ENCODE measurements around the gene CNTFR.

CNTFR gene

DNA sequence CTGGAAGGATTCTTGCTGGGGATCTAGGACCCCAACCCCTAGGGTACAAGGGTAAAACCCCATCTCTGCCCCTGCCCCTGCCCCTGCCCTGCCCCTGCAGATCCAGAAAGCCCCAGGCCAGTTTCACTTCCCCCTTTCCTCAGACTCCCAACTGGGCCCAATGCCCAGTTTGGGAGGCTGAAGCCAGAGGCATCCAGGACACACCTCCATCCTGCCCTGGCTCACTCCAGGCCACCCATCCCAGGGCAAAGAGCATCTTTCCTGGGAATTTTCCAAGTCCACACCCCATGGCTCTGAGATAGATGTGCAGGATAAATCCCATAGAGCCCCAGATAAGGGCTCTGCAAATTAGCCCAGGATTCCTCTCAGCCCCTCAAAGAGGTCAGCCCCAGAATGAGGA is 17.4 kb downstream of the CNTFR start:
- DNase-seq (ENCODE audit: low spot score), result no peak

- DNase-seq (ENCODE audit: low spot score), result no peak
These were observed 18.1 kb downstream of the CNTFR start for GRCh38 chr9:34571481-34571810.

DNA sequence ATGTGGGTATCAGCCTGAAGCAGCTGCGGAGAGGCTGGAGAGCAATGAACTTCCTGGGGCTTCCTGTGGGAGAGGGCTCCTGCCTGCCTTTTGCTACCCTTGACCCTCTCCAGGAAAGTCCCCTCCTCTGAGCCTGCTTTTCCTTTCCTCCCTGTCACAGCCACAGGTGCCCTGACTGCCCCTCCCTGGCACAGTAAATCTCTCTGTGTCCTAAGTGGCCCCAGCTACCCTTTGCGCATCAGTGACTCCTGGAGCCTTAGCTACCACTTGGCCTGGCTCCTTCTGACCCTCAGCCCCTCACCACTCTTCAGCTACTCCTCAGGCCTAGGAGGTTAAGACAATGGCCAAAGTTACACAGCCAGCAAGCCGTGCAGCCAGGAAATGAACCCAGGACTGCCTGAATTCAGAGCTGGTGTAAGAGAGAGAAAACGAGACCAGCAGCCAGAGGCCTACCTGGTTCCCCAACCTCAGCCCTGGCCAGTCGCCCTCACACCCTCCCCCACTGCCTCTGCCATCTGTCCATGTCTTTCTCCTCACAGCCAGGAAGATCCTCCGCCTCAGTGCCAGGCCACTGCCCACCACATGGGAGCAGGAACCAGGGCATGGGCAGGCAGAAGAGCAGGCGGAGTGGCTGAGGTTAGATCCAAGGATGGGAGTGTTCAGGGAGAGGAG is 18.6 kb downstream of the CNTFR start:
- DNase-seq (ENCODE audit: low spot score), result no peak

DNA sequence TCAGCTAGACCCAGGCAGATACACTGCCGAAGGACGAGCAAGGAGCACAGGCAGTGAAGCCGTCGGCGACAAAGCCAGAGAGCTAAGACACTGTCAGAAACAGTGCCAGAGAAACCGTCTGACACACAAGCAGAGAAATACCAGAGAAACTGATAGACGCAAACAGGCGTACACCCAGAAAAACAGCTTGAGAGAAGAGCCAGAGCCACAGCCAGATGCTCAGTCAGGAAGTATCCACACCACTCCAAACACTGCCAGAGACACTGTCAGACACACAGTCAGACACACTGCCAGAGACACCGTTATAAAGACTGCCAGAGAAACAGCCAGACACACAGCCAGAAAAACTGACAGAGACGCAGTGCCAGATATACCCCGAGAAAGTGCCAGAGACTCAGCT is 19.1 kb downstream of the CNTFR start:
- DNase-seq (ENCODE audit: low spot score), result no peak

DNA sequence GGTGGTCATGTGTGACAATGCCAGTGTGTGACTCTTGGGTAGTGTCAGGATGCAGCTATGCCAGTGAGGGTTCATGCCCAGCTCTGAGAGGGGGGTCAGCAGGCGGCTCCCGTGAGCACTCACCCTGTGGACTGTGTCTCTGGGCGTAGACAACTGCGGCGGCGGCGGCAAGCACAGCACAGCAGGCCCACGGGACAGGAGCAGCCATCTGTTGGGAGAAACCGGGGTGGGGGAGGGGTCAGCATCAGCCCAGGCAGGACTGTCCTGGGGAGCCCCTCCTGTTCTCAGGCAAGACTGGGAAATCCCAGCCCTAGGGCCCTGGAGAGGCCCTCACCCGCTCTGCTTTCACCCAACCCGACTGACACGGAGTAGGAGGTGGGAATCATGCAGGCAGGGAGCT is 20.8 kb downstream of the CNTFR start:
- DNase-seq (ENCODE audit: low spot score), result no peak

- no peak for DNase-seq (ENCODE audit: low spot score)
These were observed 21.4 kb downstream of the CNTFR start for GRCh38 chr9:34568133-34568532.

GRCh38 chr9:34566972-34567371 is 22.6 kb downstream of the CNTFR start:
- no peak for DNase-seq (ENCODE audit: low spot score)

DNA sequence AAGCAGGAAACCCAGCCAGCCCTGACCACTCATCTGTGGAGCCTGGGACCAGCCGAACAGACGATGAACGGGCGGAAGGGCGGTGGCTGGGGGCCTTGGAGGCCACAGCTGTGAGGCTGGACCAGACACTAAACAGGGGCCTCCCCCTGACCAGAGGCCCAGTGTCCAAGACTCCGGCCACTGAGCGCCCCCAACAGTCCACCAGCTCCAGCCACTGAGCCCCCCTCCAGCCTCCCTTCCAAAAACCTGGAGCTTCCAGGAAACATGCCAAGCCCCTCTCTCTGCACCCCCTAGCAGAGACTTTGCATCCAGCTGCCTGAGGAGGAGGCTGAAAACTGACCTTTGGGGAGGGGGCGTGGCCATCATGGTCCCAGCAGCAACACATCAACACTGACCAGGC is 23.2 kb downstream of the CNTFR start:
- DNase-seq (ENCODE audit: low spot score), result no peak

DNA sequence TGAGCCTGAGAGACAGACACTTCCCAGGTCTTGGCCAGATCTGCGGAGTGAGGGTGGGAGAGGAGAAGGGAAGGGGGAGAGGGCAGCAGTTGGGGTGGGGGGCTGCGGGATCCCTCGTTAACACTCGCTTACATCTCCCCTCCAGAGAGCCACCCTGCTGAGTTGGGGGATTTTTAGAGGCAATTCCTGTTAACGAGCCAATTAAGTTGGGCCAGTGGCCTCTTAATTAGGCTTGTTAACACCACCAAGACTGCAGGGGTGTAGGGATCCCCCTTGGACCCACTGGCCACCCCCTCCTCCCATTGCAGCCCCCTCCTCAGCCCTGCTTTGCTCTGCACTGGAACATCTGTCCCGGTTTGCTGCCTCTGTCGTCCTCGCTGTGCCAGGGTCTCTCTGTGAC is 23.7 kb downstream of the CNTFR start:
- no peak for DNase-seq (ENCODE audit: low spot score)

DNA sequence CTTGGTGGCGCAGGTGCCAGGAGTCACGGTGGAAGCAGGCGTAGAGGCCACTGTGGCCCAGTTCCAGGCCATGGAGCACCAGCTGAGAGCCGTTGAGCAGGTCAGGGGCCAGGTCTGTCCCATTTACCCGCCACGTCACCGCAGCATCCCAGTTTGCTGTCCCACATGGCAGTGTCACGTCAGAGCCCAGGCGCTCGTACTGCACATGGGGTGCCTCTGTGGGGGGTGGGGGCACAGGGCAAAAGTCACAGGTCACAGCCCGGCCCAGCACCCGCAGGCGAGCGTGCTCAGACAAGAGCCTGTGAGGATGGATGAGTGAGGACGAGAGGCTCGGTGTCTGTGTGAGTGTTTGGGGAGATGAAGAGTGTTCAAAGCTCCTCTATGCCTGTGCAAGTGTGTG is 24.9 kb downstream of the CNTFR start:
- DNase-seq (ENCODE audit: low spot score), result no peak

GRCh38 chr9:34563262-34563661 is 26.3 kb downstream of the CNTFR start:
- DNase-seq (ENCODE audit: low spot score), result no peak

GRCh38 chr9:34562135-34562745 is 27.3 kb downstream of the CNTFR start:
- DNase-seq (ENCODE audit: low spot score), result peak; percentile 6

DNA sequence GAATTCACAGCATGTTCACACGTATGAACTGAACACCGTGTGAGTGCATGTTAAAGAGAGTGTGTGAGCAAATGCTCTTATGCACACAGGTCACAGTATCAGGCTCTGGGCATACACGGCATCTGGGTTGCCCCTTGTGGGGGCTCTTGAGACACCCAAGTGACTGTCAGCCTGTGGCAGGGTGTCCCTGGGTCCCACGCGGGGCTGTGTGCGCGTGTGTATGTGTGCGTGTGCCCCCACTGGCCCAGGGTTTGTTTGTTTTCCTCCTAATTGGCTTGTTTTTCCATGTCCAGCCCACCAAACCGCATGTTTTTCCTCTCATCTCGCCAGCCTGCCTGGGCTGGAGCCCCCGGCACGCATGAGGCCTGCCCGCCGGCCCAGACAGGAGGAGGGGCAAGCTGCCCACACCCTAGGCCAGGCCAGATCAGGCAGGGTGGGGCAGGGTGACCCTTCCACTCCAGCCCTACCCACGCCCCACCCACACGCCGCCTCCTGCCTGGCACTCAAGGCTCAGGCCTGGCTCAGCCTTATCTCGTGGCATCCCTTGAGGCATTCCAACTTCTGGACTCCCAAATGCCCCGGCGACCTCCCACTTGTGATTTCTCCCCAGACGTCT is 28.8 kb downstream of the CNTFR start:
- DNase-seq (ENCODE audit: low spot score), result no peak

GRCh38 chr9:34559624-34560455 is 29.7 kb downstream of the CNTFR start:
- DNase-seq (ENCODE audit: low spot score), result no peak

- DNase-seq (ENCODE audit: low spot score), result no peak
These were observed 30.5 kb downstream of the CNTFR start for GRCh38 chr9:34558919-34559623.

GRCh38 chr9:34558364-34558763 is 31.2 kb downstream of the CNTFR start:
- DNase-seq (ENCODE audit: low spot score), result no peak

- no peak for DNase-seq (ENCODE audit: low spot score)
These were observed 31.9 kb downstream of the CNTFR start for GRCh38 chr9:34557426-34558321.

- DNase-seq (ENCODE audit: low spot score), result no peak
These were observed 32.6 kb downstream of the CNTFR start for GRCh38 chr9:34556949-34557348.

- no peak for DNase-seq (ENCODE audit: low spot score)
These were observed 33.5 kb downstream of the CNTFR start for GRCh38 chr9:34555936-34556525.

GRCh38 chr9:34555500-34555899 is 34.0 kb downstream of the CNTFR start:
- no peak for DNase-seq (ENCODE audit: low spot score)

DNA sequence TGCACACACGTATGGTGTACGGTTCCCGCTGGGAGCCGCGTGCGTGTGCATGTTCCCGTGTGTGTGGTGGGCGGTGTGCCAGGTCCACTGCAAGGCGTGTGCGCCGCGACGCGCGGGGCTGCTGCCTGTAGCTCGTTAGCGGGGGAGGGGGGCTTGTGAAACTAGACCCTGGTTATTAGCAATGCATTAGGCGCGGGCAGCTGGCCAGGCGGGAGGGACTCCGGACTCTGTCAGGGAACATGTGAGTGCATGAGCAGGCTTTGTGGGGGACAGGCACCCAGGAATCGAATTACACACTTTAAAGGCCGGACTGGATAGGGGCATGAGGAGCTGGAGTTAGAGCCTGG is 34.5 kb downstream of the CNTFR start:
- DNase-seq (ENCODE audit: low spot score), result no peak

All from CD4-positive, alpha-beta T cell treated with Interleukin-2 at 100 ng/mL for 4 hours (primary cell).